ENCODE results near the gene SERPINI1.

SERPINI1 gene

DNA sequence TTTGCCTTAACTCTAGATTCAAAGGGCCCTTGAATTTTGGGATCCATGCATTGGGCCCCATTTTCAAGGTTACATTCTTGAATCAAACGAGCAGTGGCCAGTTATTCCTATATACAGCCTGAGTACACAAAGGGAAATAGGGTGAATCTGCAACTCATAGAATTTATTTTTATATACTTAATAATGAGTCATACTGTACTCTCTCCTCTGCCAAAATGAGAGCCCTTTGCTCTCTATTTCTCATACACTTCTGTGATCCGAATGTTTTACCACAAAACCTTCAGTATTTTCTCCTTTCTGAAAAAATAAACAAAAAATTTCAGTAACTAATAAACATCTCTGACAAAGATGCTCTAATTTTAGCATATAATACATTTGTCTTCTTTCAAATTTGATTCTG is 116.7 kb downstream of the SERPINI1 start:
- FAIRE-seq = no peak

DNA sequence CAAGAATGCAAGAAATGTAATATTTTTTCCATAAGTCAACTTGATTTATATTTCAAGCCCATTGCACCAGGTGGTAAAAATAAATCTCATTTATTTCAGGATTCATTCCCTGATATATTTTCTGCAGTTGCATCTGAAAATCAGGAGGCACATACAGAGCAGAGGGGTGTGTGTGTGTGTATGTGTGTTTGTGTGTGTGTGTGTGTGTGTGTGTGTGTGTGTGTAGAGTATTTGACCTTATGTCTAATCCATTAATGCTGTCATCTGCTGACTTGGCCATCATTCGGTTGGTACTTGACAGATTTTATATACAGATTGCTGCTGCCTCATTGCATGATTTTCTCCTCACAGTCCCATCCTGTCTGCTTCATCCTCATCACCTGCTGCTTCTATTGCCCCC is 118.5 kb downstream of the SERPINI1 start:
- no peak for FAIRE-seq

DNA sequence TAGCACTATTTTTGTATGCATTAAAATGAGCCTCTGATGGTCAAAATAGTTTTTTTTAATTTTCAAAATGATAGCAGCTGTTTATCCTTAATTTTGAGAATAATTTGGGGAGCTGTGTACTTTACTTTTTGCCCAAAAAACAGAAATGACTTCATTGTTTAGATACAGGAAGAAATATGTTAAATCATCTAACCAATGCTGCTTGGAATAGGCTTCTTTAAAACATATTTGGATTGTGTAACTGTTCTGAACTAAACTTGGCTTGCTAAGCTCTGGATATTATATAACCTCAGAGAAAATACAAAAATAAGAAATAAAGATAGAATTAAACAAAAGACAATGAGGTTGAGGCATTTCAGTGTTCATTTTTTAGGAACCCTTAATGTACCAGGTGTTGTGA is 119.3 kb downstream of the SERPINI1 start:
- no peak for FAIRE-seq

DNA sequence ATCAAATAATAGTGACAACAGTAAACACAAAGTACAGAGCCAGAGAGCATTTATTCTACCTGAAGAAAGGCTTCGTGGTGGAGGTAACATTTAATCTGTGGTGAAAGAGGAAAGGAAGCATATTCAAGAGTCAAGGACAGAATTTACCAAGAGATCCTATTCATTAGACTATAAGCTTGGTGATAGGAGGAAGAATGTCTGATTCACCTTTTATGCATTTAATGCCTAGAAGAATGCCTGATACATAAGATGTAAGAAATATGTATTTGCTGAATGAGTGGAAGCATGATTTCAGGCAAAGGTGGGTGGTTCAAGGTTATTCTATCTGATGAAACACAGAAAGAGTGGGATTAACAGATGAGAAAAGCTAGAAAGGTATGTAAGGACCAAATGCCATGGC is 119.8 kb downstream of the SERPINI1 start:
- no peak for FAIRE-seq

DNA sequence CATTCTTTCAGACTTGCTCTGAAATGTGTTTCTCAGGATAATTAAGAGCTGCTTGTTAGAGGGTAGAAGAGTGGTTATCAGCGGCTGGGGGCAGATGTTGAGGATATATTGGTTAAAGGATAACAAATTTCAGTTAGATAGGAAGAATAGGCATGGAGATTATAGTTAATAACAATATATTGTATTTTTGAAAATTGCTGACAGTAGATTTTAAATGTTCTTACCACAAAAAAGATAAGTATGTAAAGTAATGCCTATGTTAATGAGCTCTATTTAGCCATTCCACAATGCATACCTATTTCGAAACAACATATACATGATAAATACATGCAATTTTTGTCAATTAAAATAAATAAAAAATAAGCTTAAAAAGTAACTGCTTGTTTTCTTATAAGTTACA is 123.3 kb downstream of the SERPINI1 start:
- FAIRE-seq = no peak

DNA sequence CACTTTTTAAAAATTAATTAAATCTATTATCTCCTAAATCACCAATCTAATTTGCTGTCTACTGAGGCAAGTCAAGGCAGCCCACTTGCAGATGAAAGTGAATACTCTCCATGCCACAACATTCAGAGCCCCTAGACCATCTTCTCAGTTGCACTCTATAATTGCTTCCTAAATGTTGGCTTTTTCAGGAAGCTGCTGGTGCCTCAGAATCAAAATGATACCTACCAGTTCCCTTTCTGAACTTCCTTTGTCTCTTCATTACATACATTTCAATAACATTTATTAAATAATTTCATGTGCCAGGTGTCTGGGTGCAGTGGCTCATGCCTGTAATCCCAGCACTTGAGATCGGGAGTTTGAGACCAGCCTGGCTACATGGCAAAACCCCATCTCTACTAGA is 124.1 kb downstream of the SERPINI1 start:
- FAIRE-seq = no peak

DNA sequence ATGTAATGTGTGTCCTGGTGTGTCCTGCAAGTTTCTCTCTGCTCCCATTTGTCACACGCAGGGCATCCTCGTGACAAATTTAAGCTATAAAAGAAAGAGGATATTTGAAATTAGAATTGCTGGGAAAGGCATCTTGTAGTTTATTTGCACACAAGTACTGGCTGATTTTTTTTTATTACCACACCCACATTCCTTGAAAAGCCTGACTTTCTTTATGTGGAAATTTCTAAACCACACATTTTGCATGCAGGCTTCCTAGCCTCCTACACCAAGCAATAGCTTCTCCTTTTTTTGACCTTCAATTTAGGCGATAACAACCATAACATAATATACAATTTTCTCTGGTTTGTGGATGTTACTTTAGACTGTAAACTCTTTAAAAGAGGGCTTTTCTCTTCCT is 126.1 kb downstream of the SERPINI1 start:
- FAIRE-seq = no peak

DNA sequence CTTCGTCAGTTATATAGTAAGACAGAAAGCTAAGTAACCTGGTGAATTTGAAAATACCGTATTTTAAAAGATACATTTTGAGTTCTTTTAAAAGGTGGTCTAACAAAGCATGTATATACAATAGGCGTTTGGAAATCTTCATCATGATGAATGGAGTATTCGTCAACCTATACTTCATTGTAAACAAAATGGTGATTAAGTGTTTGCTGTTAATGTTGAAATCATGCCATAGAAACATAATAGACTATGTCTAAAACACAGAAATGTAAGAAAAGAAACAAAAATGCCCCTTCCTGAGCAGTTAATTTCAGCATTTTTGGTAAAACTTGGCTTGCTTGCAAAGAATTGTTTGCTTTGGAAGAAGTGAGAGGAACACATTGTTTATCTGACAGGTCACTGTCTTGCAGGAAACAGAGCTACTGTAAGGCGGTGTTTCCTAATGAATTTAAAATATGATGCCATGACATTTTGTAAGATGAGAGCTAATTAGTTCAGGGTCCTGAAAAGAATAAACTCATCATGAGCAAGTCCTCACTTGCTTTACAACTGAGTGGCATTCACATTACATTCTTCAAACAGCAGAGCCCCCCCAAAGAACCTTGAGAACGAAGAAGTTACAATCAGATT is 126.7 kb downstream of the SERPINI1 start:
- no peak for FAIRE-seq

DNA sequence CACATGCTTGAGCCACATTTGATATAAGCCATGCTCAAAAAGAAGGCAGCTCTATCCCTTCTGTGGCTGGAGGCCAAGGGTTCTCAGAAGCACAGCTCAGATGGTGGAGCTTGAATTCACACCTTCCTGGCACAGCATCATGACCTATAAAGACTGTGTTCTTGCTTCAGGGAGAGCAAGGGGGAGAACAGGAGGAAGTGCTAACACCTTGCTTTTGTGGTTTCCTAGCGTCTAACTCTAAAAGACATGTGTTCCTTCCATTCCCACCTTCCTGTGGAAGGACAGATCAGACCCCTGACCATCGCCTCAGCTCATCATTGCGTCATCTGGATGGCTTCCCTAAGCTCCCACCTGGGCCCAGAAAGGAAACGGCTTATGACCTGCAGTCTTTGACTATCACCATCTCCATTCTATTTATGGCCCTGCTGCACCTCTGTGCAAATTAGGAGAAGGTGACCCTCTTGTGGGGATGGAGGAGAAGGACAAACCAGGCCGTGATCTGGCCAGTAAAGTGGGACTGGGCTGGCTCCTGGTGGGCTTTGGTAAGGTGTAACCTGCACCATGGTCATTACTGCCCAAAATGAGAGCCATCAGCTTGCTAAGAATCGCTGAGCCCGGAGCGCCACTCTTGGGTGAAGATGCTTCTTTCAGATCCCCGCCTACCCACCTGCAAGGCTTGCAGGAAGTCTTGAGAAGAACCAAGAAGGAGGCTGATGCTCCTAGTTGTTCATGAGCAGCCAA is 128.5 kb downstream of the SERPINI1 start:
- no peak for FAIRE-seq

DNA sequence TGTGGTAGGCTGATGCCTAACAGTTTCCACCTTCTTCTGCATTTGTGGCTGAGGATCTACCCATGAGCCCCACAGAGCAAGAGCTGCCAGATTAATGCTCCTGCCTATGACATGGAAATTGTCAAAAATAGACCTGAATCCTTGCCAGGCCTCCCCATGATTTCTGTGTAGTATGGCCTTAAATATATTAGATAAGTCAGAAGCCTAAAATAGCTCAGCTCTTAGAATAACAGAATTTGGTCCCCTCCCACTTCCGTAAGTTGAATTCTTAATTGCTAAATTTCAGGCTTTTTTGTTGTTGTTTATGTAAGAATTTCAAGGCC is 129.0 kb downstream of the SERPINI1 start:
- no peak for FAIRE-seq

DNA sequence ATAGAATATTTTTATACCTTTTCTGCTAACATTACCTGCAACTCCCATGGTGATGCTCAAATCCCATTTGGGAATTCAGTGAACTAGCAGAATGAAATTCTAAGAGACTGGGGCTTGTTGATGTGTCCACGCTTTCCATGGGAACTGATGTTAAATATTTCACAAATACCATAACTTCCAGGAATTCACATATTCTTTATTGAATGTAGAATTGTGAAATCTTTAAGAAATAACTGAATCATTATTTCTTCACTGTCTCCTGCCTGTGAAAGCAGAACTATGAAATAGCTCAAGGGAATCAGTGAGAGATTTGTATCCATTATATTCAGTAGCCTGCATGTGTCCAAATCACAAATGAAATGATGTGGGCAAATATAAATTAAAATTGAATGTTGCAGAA is 130.8 kb downstream of the SERPINI1 start:
- FAIRE-seq = no peak

DNA sequence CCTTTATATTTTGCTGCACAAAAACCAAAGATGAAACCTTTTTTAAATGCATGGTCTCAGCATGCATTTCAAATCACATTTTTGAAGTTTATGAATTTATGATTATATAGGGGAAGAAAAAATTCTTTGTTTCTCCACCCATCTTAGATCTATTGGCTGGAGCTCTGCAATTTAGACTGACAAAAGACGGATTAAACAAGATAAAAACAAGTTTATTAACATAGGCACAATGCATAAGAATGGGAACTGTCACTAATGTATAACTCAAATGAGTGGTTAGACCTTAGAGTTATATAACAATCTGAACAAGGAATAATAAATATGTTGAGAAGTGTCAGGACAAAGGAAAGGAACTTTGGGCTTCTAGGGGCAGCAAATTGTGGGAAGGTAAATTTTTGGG is 132.5 kb downstream of the SERPINI1 start:
- FAIRE-seq = no peak

DNA sequence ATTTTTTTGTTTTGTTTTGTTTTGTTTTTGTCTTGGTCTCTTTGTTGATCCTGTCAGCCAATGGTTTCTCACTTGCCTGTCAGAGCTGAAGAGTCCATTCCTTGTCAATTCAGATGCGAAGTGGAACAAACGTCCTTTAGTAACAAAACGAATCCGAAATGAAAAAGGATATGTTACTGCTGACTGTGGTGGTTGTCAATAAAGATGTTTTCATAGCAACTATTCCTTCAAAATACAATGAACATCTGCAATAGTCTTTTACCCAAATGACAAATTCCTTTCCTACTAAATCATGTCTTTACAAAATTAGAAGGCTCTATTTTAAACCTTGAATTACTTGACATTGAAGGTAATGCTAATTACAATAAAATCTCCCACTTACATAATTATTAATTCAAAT is 134.7 kb downstream of the SERPINI1 start:
- FAIRE-seq = no peak

DNA sequence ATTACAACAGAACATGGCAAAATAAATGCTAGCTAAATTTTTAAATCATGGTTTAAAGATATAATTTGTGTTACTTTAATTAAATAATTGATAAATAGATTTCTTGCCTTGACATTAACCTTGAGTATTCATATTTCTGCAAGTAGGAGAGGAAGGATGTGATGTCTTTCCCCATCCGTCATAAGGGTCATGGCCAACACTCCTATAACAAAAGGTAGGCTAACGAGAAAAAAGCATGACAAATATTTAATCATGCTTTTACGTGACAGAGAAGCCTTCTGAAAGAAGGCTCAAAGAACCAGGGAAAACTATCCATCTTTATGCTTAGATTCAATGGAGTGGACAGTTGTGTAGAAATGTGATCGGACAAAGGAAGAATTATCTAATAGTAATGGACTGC is 135.2 kb downstream of the SERPINI1 start:
- FAIRE-seq = no peak

DNA sequence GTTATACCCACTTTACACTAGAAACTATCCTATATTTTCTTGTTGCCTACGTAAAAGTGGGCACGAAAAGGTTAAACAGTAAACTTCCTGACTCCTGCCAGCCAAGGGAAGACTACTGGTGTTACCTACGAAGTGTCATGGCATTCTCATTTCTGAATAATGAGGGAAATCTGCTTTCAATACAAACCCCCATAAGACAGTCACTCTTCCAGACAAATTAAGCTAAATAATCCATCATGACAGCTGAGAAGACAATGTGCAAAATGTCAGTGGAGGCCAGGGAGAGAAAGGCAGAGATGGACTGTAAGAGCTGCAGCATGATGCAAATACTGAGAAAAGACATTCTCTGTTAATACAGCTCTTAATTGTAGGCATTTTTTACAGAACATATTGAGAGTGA is 136.5 kb downstream of the SERPINI1 start:
- no peak for FAIRE-seq

DNA sequence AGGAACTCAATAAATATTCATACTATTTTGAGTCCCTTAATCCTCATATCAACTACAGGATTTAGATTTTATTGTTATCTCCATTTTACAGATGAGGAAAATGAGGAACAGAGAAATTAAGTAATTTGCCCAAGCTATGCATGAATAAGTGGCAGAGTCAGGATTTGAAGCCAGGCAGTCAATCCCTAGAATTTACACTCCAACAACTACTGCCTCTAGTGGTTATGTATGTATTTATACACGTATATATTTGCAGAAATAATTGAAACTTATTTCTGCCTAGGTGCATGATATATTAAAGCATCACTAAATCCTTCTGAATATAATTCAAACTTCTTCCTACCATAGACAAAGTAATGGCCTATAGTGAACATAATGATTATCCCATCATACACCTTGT is 137.4 kb downstream of the SERPINI1 start:
- FAIRE-seq = no peak

DNA sequence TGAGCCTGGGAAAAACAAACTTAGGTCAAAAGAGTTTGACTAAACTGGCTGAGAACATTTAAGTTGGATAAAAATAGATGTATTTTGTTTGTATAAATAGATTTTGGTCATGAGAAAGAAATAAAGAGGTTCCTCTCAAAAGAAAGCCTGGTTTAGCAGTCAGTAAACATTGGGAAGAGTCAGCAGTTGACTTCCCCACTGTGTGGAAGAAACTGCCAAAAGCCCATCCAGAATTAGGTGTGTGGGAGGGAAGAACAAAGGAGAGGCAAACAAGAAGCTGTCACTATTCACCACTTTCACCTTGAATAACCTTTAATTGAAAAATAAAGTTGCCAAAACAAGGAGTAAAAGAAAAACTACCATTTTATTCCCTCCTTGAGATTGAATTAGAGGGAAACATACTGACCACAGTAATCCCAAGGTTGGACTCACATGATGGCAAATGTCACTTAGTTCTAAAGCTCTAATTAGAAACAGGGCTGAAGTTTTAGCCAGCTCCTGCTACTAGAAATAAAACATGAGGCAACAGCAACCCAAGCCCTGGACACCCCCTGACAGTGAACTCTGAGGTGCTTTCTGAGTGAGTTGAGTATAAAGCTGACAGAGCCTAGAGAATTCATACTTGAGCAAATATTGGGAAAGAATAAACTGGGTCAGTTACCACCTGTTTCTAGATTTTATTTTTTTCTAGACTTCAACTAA is 139.3 kb downstream of the SERPINI1 start:
- no peak for FAIRE-seq

All from endometrium (tissue), 2 donors.